ENCODE results near the gene EGF.

Gene EGF

GRCh38 chr4:109966891-109967481, 54.3 kb downstream of the EGF start:
- DNase-seq = no peak

GRCh38 chr4:109967798-109968520, 55.3 kb downstream of the EGF start:
- no peak for DNase-seq

- DNase-seq = no peak
Measured at GRCh38 chr4:109969087-109969486, 56.4 kb downstream of the EGF start.

- no peak for DNase-seq
Measured at GRCh38 chr4:109969919-109970318, 57.2 kb downstream of the EGF start.

GRCh38 chr4:109972786-109973528, 60.3 kb downstream of the EGF start:
- no peak for DNase-seq

GRCh38 chr4:109973529-109973905, 60.8 kb downstream of the EGF start:
- DNase-seq = no peak

GRCh38 chr4:109976189-109976588, 63.5 kb downstream of the EGF start:
- DNase-seq = no peak

- DNase-seq = no peak
Measured at GRCh38 chr4:109977854-109978501, 65.3 kb downstream of the EGF start.

GRCh38 chr4:109978704-109979454, 66.2 kb downstream of the EGF start:
- no peak for DNase-seq

- no peak for DNase-seq
Measured at GRCh38 chr4:109979920-109980717, 67.4 kb downstream of the EGF start.

GRCh38 chr4:109981936-109982335, 69.3 kb downstream of the EGF start:
- DNase-seq = no peak

- DNase-seq = no peak
Measured at GRCh38 chr4:109982521-109982920, 69.8 kb downstream of the EGF start.

GRCh38 chr4:109985993-109986974, 73.6 kb downstream of the EGF start:
- DNase-seq = no peak

- DNase-seq = no peak
Measured at GRCh38 chr4:109989044-109989443, 76.4 kb downstream of the EGF start.

GRCh38 chr4:109989618-109990017, 76.9 kb downstream of the EGF start:
- no peak for DNase-seq

GRCh38 chr4:109990261-109991257, 77.9 kb downstream of the EGF start:
- DNase-seq = no peak

- DNase-seq = no peak
Measured at GRCh38 chr4:109993116-109993515, 80.4 kb downstream of the EGF start.

GRCh38 chr4:109994415-109994827, 81.7 kb downstream of the EGF start:
- DNase-seq = no peak

- peak; percentile 3 for DNase-seq
Measured at GRCh38 chr4:109996526-109996925, 83.8 kb downstream of the EGF start.

Measured in CD4-positive, alpha-beta T cell treated with Interferon gamma for 1 hour (primary cell).